Karpas-422 (cell line): ENCODE measurements around the gene MIEN1. TPM values are rescaled to one million over a fixed set of nuclear protein-coding genes. Genes with fewer than 3 reads are reported as not detected.

Experiments used
- DNase-seq: peaks from one replicate; pipeline ENCODE4 v3.0.0-alpha.2; 2015
- H2AFZ ChIP-seq: fragments of 200-600 bp; sonication (generic); 2 replicates; pipeline ENCODE4 v1.6.1; 2014; ENCODE audit warnings: antibody characterized with exemption, low read length, mixed read lengths
- H3K27ac ChIP-seq: fragments of 200-600 bp; sonication (generic); 2 replicates; pipeline ENCODE4 v1.5.1; 2014; ENCODE audit warnings: mild to moderate bottlenecking, low read length, moderate library complexity
- H3K27me3 ChIP-seq: fragments of 200-600 bp; sonication (generic); 2 replicates; pipeline ENCODE4 v1.6.1; 2014; ENCODE audit warnings: low read length, mixed read lengths
- H3K36me3 ChIP-seq: fragments of 200-600 bp; sonication (generic); 2 replicates; pipeline ENCODE4 v1.6.1; 2014; ENCODE audit warnings: low read length, mixed read lengths; ENCODE audit not compliant: insufficient read depth
- H3K4me1 ChIP-seq: fragments of 200-600 bp; sonication (generic); 2 replicates; pipeline ENCODE4 v1.6.1; 2014; ENCODE audit warnings: mild to moderate bottlenecking, low read length, mixed read lengths
- H3K4me2 ChIP-seq: fragments of 200-600 bp; sonication (generic); 2 replicates; pipeline ENCODE4 v1.6.1; 2014; ENCODE audit warnings: low read length, low read depth, mild to moderate bottlenecking; ENCODE audit not compliant: poor library complexity, severe bottlenecking
- H3K4me3 ChIP-seq: fragments of 200-600 bp; sonication (generic); 2 replicates; pipeline ENCODE4 v1.5.1; 2014; ENCODE audit warnings: mild to moderate bottlenecking, antibody characterized with exemption, low read length, mixed read lengths
- H3K79me2 ChIP-seq: fragments of 200-600 bp; sonication (generic); 2 replicates; pipeline ENCODE4 v1.6.1; 2014; ENCODE audit warnings: mild to moderate bottlenecking, low read length, mixed read lengths
- H3K9ac ChIP-seq: fragments of 200-600 bp; sonication (generic); 2 replicates; pipeline ENCODE4 v1.6.0; 2014; ENCODE audit warnings: low read length
- H3K9me2 ChIP-seq: fragments of 200-600 bp; sonication (generic), shearing (Covaris generic); replicated peaks from 2 replicates; pipeline ENCODE4 v1.6.0; 2014; ENCODE audit warnings: mild to moderate bottlenecking, low read length, moderate library complexity; ENCODE audit not compliant: insufficient read depth
- H3K9me3 ChIP-seq: fragments of 300-700, 200-600 bp; sonication (generic); 2 replicates; pipeline ENCODE4 v1.6.1; 2014; ENCODE audit warnings: low read length, mixed read lengths
- H4K20me1 ChIP-seq: fragments of 200-600 bp; sonication (generic); 2 replicates; pipeline ENCODE4 v1.6.1; 2014; ENCODE audit warnings: mild to moderate bottlenecking, antibody characterized with exemption, low read length, low read depth; ENCODE audit not compliant: insufficient read depth
- total RNA-seq: library from RNA; depleted of rRNA; stranded (reverse); fragments of >200 nt; shearing (Covaris generic); gene quantifications from 2 replicates; pipeline ENCODE4 v1.2.3, GENCODE V29; 2014; ENCODE audit warnings: low replicate concordance

Gene MIEN1
- total RNA-seq, 1 experiment from 2014 or later = 77.8 TPM

DNA sequence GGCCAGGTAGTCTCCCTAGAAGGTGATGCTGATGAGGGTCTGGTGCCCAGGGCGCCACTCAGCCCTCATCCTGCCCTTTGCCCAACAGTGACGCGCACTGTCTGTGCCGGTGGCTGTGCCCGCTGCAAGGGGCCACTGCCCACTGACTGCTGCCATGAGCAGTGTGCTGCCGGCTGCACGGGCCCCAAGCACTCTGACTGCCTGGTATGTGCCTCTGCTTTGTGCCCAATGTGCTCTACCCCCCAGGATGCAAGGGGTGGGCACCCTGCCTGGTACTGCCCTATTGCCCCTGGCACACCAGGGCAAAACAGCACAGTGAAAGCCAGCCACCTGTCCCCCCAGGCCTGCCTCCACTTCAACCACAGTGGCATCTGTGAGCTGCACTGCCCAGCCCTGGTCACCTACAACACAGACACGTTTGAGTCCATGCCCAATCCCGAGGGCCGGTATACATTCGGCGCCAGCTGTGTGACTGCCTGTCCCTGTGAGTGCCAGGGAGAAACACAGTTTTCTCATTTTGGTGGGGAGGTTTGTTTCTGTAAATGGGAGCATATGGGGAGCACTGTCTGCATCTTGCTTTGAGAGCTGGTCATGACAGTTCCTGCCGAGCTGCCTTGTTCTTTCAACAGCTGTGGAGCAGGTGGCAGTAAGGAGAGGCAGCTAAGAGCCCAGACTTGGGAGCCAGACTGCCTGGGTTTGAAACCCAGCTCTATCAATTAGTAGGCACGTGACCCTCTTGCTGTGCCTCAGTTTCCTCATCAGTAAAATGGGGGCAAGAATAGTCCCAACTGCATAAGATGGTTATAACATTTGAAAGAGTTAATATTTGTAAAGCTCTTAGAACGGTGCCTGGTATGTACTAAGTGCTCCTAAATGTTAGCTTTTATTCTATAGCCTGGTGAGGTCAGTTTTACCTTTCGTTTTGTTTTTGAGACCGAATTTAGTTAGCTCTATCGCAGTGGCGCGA, 20.1 kb downstream of the MIEN1 start:
- no peaks in the 10 kb centered on the region for H4K20me1 ChIP-seq
- DNase-seq = no peak
- H3K79me2 ChIP-seq = no peaks in the 10 kb centered on the region
- H3K9me3 ChIP-seq = no peaks in the 10 kb centered on the region
- H3K9me2 ChIP-seq = no peaks in the 10 kb centered on the region
- no peak overlapping the region for H3K4me3 ChIP-seq
- H3K27ac ChIP-seq = no peak overlapping the region
- H3K4me2 ChIP-seq = no peak overlapping the region
- no peak overlapping the region for H2AFZ ChIP-seq
- H3K27me3 ChIP-seq = no peaks in the 10 kb centered on the region
- H3K4me1 ChIP-seq = peaks cover 7% of the 10 kb centered on the region
- no peak overlapping the region for H3K9ac ChIP-seq
- no peaks in the 10 kb centered on the region for H3K36me3 ChIP-seq

DNA sequence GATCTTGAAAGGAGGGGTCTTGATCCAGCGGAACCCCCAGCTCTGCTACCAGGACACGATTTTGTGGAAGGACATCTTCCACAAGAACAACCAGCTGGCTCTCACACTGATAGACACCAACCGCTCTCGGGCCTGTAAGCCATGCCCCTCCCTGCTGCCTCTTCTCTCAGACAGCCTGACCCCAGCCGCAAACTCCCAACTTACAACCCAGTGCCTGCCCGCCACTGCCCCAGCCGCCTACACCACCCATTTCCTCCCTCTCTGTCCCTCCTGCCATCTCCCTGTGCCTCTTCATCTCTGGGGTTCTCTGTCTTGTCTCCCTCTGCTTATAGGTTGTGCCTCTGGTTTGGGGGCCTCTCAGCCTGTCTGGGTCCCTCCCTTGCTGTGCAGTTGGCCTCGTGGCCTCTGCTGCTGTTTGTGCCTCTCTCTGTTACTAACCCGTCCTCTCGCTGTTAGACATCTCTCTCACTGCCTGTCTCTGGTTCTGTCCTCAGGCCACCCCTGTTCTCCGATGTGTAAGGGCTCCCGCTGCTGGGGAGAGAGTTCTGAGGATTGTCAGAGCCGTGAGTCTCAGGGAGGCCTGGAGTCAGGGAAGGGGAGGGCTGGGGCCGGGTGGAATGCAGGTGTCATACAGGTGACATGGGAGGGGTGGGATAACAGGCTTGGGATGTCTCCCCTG, 20.9 kb downstream of the MIEN1 start:
- Histone ChIP-seq H3K9me3 (no peaks in the 10 kb centered on the region), H3K27me3 (no peaks in the 10 kb centered on the region), H3K9ac (no peak overlapping the region), H3K27ac (no peak overlapping the region), H3K36me3 (no peaks in the 10 kb centered on the region), H2AFZ (no peak overlapping the region), H4K20me1 (no peaks in the 10 kb centered on the region), H3K9me2 (no peaks in the 10 kb centered on the region), H3K79me2 (no peaks in the 10 kb centered on the region), H3K4me2 (no peak overlapping the region), H3K4me3 (no peak overlapping the region), H3K4me1 (peaks cover 7% of the 10 kb centered on the region)
- DNase-seq = no peak

DNA sequence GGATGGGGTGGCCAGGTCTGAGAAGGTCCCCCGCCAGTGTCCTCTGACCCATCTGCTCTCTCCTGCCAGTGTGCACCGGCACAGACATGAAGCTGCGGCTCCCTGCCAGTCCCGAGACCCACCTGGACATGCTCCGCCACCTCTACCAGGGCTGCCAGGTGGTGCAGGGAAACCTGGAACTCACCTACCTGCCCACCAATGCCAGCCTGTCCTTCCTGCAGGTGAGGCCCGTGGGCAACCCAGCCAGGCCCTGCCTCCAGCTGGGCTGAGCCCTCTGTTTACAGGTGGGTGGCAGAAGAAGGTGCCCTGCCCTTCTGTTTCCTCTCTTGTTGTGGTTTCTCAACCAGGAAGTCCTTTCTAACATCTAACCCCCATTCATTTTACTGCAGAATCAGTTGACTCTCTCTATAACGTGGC, 23.4 kb downstream of the MIEN1 start:
- Histone ChIP-seq H3K4me1 (peaks cover 7% of the 10 kb centered on the region), H3K27me3 (no peaks in the 10 kb centered on the region), H4K20me1 (no peaks in the 10 kb centered on the region), H3K79me2 (no peaks in the 10 kb centered on the region), H3K27ac (no peak overlapping the region), H3K4me3 (no peak overlapping the region), H3K9me3 (no peaks in the 10 kb centered on the region), H3K36me3 (no peaks in the 10 kb centered on the region), H3K9ac (no peak overlapping the region), H3K4me2 (no peak overlapping the region), H2AFZ (no peak overlapping the region), H3K9me2 (no peaks in the 10 kb centered on the region)
- no peak for DNase-seq

DNA sequence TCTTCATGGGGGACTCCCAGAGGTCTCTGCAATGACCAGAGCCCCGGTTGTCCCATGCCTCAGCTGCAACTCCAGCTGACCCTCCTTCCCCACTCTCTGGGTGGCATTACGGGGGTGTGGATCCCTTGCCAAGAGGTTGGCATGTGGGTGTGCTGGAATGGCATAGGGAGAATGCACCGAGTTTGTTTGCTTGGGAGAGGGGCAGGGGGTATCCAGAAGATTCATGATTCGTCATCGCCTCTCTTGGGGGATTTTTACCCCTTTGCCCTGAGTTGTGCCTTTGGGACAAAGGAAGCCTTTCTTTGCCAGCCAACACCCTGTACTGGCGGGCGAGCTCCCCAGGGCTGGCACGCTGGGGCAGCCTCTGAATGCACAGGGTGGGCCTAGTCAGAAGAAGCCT, 23.9 kb downstream of the MIEN1 start:
- no peak overlapping the region for H3K4me2 ChIP-seq

DNA sequence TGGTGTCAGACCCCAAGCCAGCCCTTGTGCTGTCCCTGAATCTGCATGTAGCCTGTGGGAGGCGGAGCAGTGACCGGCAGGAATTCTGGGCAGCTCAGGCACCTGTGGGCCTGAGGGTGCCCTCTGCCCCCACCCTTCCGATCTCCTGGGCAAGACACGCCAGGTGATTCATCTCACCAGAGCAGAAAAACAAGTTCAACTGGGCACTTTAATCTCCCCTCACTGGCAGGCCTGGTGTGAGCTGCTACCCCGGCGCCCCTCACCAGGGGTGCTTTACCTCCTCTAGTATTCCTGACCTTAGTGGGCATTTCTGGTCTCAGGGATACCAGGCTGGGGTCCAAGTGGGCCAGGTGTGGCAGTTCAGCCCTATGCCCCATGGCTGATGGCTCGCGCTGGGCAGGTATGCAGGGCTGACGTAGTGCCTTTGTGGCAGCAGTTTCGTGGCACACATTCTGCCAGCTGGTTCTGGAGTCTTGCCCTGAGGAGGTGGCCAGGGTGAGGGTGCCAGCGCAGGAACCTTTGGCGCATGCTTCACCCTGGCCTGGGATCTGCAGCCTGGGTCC, 24.5 kb downstream of the MIEN1 start:
- H3K27ac ChIP-seq = no peak overlapping the region
- no peak for DNase-seq
- no peak overlapping the region for H2AFZ ChIP-seq
- H3K79me2 ChIP-seq = no peaks in the 10 kb centered on the region
- no peaks in the 10 kb centered on the region for H3K36me3 ChIP-seq
- H3K4me3 ChIP-seq = no peak overlapping the region
- H3K9me3 ChIP-seq = no peaks in the 10 kb centered on the region
- H3K9ac ChIP-seq = no peak overlapping the region
- no peaks in the 10 kb centered on the region for H4K20me1 ChIP-seq
- no peaks in the 10 kb centered on the region for H3K27me3 ChIP-seq
- peaks cover 7% of the 10 kb centered on the region for H3K4me1 ChIP-seq
- no peak overlapping the region for H3K4me2 ChIP-seq
- no peaks in the 10 kb centered on the region for H3K9me2 ChIP-seq

More for the DNA sequence above, 23.9 kb downstream of the MIEN1 start:
- no peaks in the 10 kb centered on the region for H3K9me2 ChIP-seq
- H3K9ac ChIP-seq = no peak overlapping the region
- H3K27me3 ChIP-seq = no peaks in the 10 kb centered on the region
- no peak overlapping the region for H2AFZ ChIP-seq
- H3K36me3 ChIP-seq = no peaks in the 10 kb centered on the region
- peaks cover 7% of the 10 kb centered on the region for H3K4me1 ChIP-seq
- no peak overlapping the region for H3K4me3 ChIP-seq
- H3K79me2 ChIP-seq = no peaks in the 10 kb centered on the region
- H3K9me3 ChIP-seq = no peaks in the 10 kb centered on the region
- no peaks in the 10 kb centered on the region for H4K20me1 ChIP-seq
- no peak for DNase-seq
- H3K27ac ChIP-seq = no peak overlapping the region

DNA sequence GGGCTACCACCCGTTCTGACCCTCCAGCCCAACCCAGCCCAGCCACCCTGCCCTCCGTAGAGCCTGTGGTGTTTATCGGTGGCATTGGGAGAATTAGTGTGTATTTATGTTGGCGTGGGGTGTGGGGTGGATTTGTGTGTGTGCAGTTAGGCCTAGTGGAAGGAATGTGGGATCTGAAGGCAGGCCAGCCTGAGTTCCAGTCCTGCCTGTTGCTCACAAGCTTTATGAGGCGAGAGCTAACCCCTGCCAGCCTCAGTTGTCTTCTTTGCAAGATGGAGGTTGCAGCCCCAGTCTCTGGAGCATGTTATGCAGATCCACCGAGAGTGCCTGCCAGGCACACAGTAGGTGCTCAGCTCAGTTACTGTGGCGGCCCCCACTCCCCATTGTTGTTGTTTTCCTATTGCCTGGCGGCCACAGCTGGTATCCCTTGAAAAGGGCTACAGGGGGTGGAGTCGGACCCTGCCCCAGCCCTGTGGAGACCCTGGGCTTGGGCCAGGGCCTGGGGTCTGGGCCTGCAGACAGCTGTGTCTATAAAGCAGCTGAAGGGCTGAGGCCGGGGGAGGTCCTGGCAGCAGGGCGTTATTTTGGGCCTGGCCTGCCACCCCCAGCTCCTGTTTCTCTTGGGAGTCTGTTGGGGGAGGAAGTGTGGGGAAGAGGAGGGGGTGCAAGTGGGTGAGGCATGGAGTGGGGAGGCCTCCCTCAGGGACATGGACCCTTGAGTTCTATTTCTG, 25.3 kb downstream of the MIEN1 start:
- H3K4me3 ChIP-seq = no peak overlapping the region
- H3K27ac ChIP-seq = no peak overlapping the region
- no peak overlapping the region for H3K4me2 ChIP-seq
- no peaks in the 10 kb centered on the region for H3K79me2 ChIP-seq
- no peaks in the 10 kb centered on the region for H3K36me3 ChIP-seq
- peaks cover 7% of the 10 kb centered on the region for H3K4me1 ChIP-seq
- no peaks in the 10 kb centered on the region for H3K9me2 ChIP-seq
- H4K20me1 ChIP-seq = no peaks in the 10 kb centered on the region
- no peak for DNase-seq
- H3K27me3 ChIP-seq = no peaks in the 10 kb centered on the region
- H3K9me3 ChIP-seq = no peaks in the 10 kb centered on the region
- H2AFZ ChIP-seq = no peak overlapping the region
- no peak overlapping the region for H3K9ac ChIP-seq

DNA sequence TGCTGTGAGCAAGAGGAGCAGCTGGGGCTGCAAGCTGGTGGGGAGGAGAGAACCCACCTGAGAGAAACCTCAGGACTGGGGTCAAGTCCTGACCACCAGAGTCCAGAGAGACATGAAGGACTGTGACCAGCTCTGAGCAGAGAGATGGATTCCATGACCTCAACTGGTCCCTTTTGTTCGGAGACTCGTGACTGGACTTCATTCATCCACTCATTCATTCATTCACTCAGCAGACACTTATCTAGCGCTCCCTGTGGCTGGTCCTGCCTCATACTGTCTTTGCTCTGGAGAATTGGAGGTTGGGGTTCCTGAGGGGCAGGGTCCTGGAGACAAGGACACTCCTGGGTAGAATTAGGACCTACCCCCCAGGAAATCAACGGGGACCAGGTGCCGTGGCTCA, 26.4 kb downstream of the MIEN1 start:
- Histone ChIP-seq H3K4me2 (no peak overlapping the region), H4K20me1 (no peaks in the 10 kb centered on the region), H3K9me3 (no peaks in the 10 kb centered on the region), H3K36me3 (no peaks in the 10 kb centered on the region), H3K79me2 (no peaks in the 10 kb centered on the region), H3K9ac (no peak overlapping the region), H2AFZ (no peak overlapping the region), H3K4me3 (no peak overlapping the region), H3K27ac (no peak overlapping the region), H3K27me3 (no peaks in the 10 kb centered on the region), H3K9me2 (no peaks in the 10 kb centered on the region), H3K4me1 (peaks cover 3% of the 10 kb centered on the region)
- DNase-seq = no peak
